SK-N-SH (cell line): ENCODE measurements around the gene PTPMT1. TPM values are rescaled to one million over a fixed set of nuclear protein-coding genes. Genes with fewer than 3 reads are reported as not detected.

Experiments
- CTCF ChIA-PET: fragments of 300-600, 350-600 bp; formaldehyde crosslinking; extraction: SDS; loops from one replicate; lab custom pipeline; 2021; lab: Yijun Ruan, JAX
- POLR2A ChIA-PET: fragments of 350-600 bp; sonication (Branson Sonifier 250); formaldehyde crosslinking; extraction: SDS; loops from one replicate; lab custom pipeline; 2020; ENCODE audit warnings: antibody characterized with exemption, inconsistent platforms; lab: Yijun Ruan, JAX
- DNase-seq: peaks from one replicate; pipeline ENCODE4 v3.0.0; 2012
- H2AFZ ChIP-seq: fragments of 200-600 bp; sonication (generic); 2 replicates; pipeline ENCODE4 v1.8.1; 2016; ENCODE audit warnings: antibody characterized with exemption, mild to moderate bottlenecking, low read depth
- H3F3A ChIP-seq: fragments of 200-600 bp; sonication (generic); replicated peaks from 2 replicates; pipeline ENCODE3; 2016; ENCODE audit warnings: antibody characterized with exemption, mild to moderate bottlenecking; ENCODE audit not compliant: insufficient read depth
- H3K27ac ChIP-seq, 2 experiments: fragments of 200-500 bp in 1 of 2; fragments of 200-600 bp in 1 of 2; sonication (Bioruptor generic) in 1 of 2; sonication (generic), shearing (Covaris generic) in 1 of 2; 2 replicates each; pipeline versions ENCODE4 v1.5.1 to v1.6.1; 2014 to 2016; ENCODE audit warnings: low read depth in 2 of 2, inconsistent platforms in 1 of 2, low read length in 1 of 2, mild to moderate bottlenecking in 1 of 2, mixed read lengths in 1 of 2
- H3K27me3 ChIP-seq: fragments of 200-600 bp; sonication (generic), shearing (Covaris generic); 2 replicates; pipeline ENCODE4 v1.6.1; 2016; ENCODE audit warnings: mixed run types; ENCODE audit not compliant: insufficient read depth
- H3K36me3 ChIP-seq, 2 experiments: fragments of 200-500 bp in 1 of 2; fragments of 200-600 bp in 1 of 2; sonication (Bioruptor generic) in 1 of 2; sonication (generic) in 1 of 2; replicated peaks in 1 of 2; 2 replicates each; pipeline versions ENCODE3 to v1.5.1; 2014 to 2016; ENCODE audit warnings: low read length in 1 of 2, mild to moderate bottlenecking in 1 of 2; ENCODE audit not compliant: insufficient read depth in 2 of 2, control insufficient read depth in 1 of 2
- H3K4me1 ChIP-seq, 2 experiments: fragments of 200-500 bp in 1 of 2; fragments of 200-600 bp in 1 of 2; sonication (Bioruptor generic) in 1 of 2; sonication (generic), shearing (Covaris generic) in 1 of 2; 2 replicates each; pipeline versions ENCODE4 v1.5.1 to v1.6.1; 2014 to 2016; ENCODE audit warnings: low read depth in 1 of 2, low read length in 1 of 2, mixed run types in 1 of 2; ENCODE audit not compliant: insufficient read depth in 2 of 2, control insufficient read depth in 1 of 2
- H3K4me2 ChIP-seq: fragments of 200-600 bp; sonication (generic), shearing (Covaris generic); 2 replicates; pipeline ENCODE4 v1.6.1; 2017; ENCODE audit warnings: mixed run types
- H3K4me3 ChIP-seq, 2 experiments: fragments of 200-500 bp in 1 of 2; fragments of 200-600 bp in 1 of 2; sonication (Bioruptor generic) in 1 of 2; sonication (generic), shearing (Covaris generic) in 1 of 2; 2 replicates each; pipeline versions ENCODE4 v1.5.1 to v1.8.1; 2014 to 2016; ENCODE audit warnings: low read depth in 2 of 2, inconsistent platforms in 1 of 2, low read length in 1 of 2, mild to moderate bottlenecking in 1 of 2, mixed read lengths in 1 of 2, moderate library complexity in 1 of 2
- H3K79me2 ChIP-seq: fragments of 200-600 bp; sonication (generic); 2 replicates; pipeline ENCODE4 v1.8.1; 2017; ENCODE audit warnings: mild to moderate bottlenecking; ENCODE audit not compliant: insufficient read depth
- H3K9ac ChIP-seq: fragments of 200-600 bp; sonication (generic); 2 replicates; pipeline ENCODE4 v1.6.1; 2017; ENCODE audit warnings: mixed run types
- H3K9me2 ChIP-seq: fragments of 200-600 bp; sonication (generic); 2 replicates; pipeline ENCODE4 v1.6.1; 2017; ENCODE audit warnings: mixed run types
- H3K9me3 ChIP-seq: fragments of 200-600 bp; sonication (generic); 2 replicates; pipeline ENCODE4 v1.6.1; 2017; ENCODE audit warnings: mixed run types, mild to moderate bottlenecking, moderate library complexity
- H4K20me1 ChIP-seq: fragments of 200-600 bp; sonication (generic); 2 replicates; pipeline ENCODE4 v1.6.1; 2017; ENCODE audit warnings: mild to moderate bottlenecking, mixed run types; ENCODE audit not compliant: insufficient read depth
- EP300 ChIP-seq, 2 experiments: IDR thresholded peaks; 2 replicates each; pipeline versions ENCODE4 v1.4.0 to v1.6.1; 2012; ENCODE audit warnings: borderline replicate concordance in 1 of 2, low read depth in 1 of 2, low read length in 1 of 2
- FOSL2 ChIP-seq: IDR thresholded peaks from 2 replicates; pipeline ENCODE4 v1.4.0; 2012; ENCODE audit warnings: low read depth, mild to moderate bottlenecking, moderate library complexity, borderline replicate concordance
- GATA2 ChIP-seq: sonication (generic); formaldehyde crosslinking; IDR thresholded peaks from 2 replicates; pipeline ENCODE4 v1.5.0; 2020; ENCODE audit warnings: mild to moderate bottlenecking, missing genetic modification reagents
- MAX ChIP-seq: IDR thresholded peaks from 2 replicates; pipeline ENCODE4 v1.4.0; 2012; ENCODE audit warnings: low read depth
- MEF2A ChIP-seq: IDR thresholded peaks from 2 replicates; pipeline ENCODE4 v1.4.0; 2012; ENCODE audit warnings: low read depth, borderline replicate concordance
- MXI1 ChIP-seq: IDR thresholded peaks from 2 replicates; pipeline ENCODE4 v1.6.1; 2012; ENCODE audit warnings: mild to moderate bottlenecking, low read depth, low read length, improper control_type of control experiment
- PBX3 ChIP-seq: IDR thresholded peaks from 2 replicates; pipeline ENCODE4; 2012
- REST ChIP-seq: IDR thresholded peaks from 2 replicates; pipeline ENCODE4 v1.6.1; 2012; ENCODE audit warnings: mild to moderate bottlenecking, low read depth, low read length, moderate library complexity
- RFX5 ChIP-seq: IDR thresholded peaks from 2 replicates; pipeline ENCODE4 v1.6.1; 2012; ENCODE audit warnings: mild to moderate bottlenecking, improper control_type of control experiment, low read length
- RXRA ChIP-seq: IDR thresholded peaks from 2 replicates; pipeline ENCODE4 v1.4.0; 2012; ENCODE audit warnings: low read depth, mild to moderate bottlenecking, borderline replicate concordance
- TAF1 ChIP-seq: IDR thresholded peaks from 2 replicates; pipeline ENCODE4 v1.6.1; 2012; ENCODE audit warnings: low read depth, mild to moderate bottlenecking, low read length, moderate library complexity, borderline replicate concordance
- USF1 ChIP-seq: IDR thresholded peaks from 2 replicates; pipeline ENCODE4 v1.4.0; 2012; ENCODE audit warnings: low read depth, borderline replicate concordance
- YY1 ChIP-seq: IDR thresholded peaks from 2 replicates; pipeline ENCODE4 v1.4.0; 2012; ENCODE audit warnings: low read depth, mild to moderate bottlenecking
- WGBS: methylation state at CpG from one replicate; pipeline ENCODE4 v1.1.6; 2017; ENCODE audit warnings: low lambda C conversion rate; 5-methylcytosine and 5-hydroxymethylcytosine counted together
- polyA plus RNA-seq, 3 experiments: library from polyadenylated mRNA; depleted of rRNA; stranded (reverse); fragments of >200 nt; gene quantifications; 2 replicates each; pipeline ENCODE4 v1.2.3, GENCODE V29; 2012
- TF ChIP-seq, protein P1 (sequence below): fragments of 150-350 bp; IDR thresholded peaks from 2 replicates; pipeline ENCODE4 v1.6.1; 2017; ENCODE audit warnings: antibody characterized with exemption, low read length, low read depth, borderline replicate concordance

PTPMT1 gene
- polyA plus RNA-seq, 1 of the 3 experiments (the other 2 are of a cell fraction): 64.4 TPM

GRCh38 chr11:47538741-47539565 is 26.4 kb upstream of the PTPMT1 start:
- peak overlapping the region; percentile 61; the same call in 1 of the 2 replicates for H3K4me2 ChIP-seq
- no peak overlapping the region for H3K4me3 ChIP-seq
- CTCF ChIA-PET: interaction anchor here (3.3 kb wide), 1 partner anchor 13 kb away, joined by 10 read pairs; no protein-coding TSS in a partner anchor
- H3F3A ChIP-seq: peaks cover 53% of the 10 kb centered on the region
- peaks cover 99% of the 10 kb centered on the region for H3K79me2 ChIP-seq
- TF ChIP-seq RFX5 (no peak), RXRA (no peak), REST (no peak), YY1 (no peak), FOSL2 (no peak), MAX (no peak), EP300 (IDR thresholded peaks at IDR 0.05; ENCODE audit: borderline replicate concordance in 1 of 2, low read depth in 1 of 2, low read length in 1 of 2) (no peak), GATA2 (no peak), TAF1 (no peak), USF1 (no peak), MXI1 (no peak), MEF2A (no peak), PBX3 (no peak)
- TF ChIP-seq, protein P1, sequence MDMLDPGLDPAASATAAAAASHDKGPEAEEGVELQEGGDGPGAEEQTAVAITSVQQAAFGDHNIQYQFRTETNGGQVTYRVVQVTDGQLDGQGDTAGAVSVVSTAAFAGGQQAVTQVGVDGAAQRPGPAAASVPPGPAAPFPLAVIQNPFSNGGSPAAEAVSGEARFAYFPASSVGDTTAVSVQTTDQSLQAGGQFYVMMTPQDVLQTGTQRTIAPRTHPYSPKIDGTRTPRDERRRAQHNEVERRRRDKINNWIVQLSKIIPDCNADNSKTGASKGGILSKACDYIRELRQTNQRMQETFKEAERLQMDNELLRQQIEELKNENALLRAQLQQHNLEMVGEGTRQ: no peak
- DNase-seq: no peak
- H3K27me3 ChIP-seq: no peaks in the 10 kb centered on the region
- H2AFZ ChIP-seq: no peak overlapping the region
- POLR2A ChIA-PET: no interaction called here
- H3K4me1 ChIP-seq: peaks cover 0 to 66% of the 10 kb centered on the region in 2 experiments; a peak in 3 of 4 replicates
- H3K9me2 ChIP-seq: no peaks in the 10 kb centered on the region
- H4K20me1 ChIP-seq: peaks cover 100% of the 10 kb centered on the region
- H3K9ac ChIP-seq: no peak overlapping the region
- H3K27ac ChIP-seq: peak overlapping the region in 1 of 2 experiments; percentile 70; a peak in 2 of 4 replicates
- H3K9me3 ChIP-seq: no peaks in the 10 kb centered on the region
- 93% methylated on average over 10 of the region's 10 CpGs for WGBS
- H3K36me3 ChIP-seq: peaks cover 0 to 22% of the 10 kb centered on the region in 2 experiments
